ENCODE measurements around the gene MARK3.

DNA sequence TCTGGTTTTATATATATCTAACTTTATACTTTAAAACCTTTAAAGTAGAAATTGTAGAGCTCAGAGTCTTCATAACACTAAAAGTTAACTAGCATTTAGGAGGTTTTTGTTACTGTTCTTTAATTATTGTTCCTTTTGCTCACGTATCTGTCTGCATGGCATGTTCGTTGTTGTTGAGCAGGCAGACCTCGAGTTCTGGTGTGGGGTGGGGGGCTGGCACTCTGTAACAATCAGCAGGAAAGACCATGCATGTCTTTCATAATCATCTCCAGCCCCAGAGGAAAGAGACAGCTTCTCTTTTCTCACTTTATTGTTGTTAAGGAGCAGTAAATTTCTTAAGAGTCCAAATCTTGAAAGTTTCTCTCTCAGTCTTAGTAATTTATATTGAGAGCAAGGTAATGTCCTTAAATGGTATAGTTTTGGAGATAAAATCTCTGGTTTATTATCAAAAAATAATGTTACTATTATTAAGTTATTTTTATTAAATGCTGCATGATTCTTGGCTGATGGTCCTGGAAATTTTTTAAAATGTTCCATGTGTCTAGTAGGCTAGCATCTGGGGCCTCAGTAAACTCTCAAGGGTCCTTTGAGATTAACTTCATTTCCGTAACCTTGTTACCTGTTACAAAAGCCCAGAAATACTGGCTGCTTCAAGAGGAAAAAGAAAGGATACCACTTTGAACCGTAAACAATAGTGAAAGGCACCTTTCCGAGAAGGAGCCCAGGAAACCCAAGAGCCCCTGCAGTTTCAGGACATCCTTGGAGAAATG lies 107.1 kb downstream of the MARK3 start:
- TF ChIP-seq EGR1 (IDR thresholded peaks at IDR 0.05; ENCODE audit: low read depth) = no peak
- no peak for TF ChIP-seq POLR2AphosphoS5 (IDR thresholded peaks at IDR 0.05; ENCODE audit: low read depth, low read length)
- TF ChIP-seq, protein P1, sequence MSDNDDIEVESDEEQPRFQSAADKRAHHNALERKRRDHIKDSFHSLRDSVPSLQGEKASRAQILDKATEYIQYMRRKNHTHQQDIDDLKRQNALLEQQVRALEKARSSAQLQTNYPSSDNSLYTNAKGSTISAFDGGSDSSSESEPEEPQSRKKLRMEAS (IDR thresholded peaks at IDR 0.05) = no peak
- TF ChIP-seq, protein P2, sequence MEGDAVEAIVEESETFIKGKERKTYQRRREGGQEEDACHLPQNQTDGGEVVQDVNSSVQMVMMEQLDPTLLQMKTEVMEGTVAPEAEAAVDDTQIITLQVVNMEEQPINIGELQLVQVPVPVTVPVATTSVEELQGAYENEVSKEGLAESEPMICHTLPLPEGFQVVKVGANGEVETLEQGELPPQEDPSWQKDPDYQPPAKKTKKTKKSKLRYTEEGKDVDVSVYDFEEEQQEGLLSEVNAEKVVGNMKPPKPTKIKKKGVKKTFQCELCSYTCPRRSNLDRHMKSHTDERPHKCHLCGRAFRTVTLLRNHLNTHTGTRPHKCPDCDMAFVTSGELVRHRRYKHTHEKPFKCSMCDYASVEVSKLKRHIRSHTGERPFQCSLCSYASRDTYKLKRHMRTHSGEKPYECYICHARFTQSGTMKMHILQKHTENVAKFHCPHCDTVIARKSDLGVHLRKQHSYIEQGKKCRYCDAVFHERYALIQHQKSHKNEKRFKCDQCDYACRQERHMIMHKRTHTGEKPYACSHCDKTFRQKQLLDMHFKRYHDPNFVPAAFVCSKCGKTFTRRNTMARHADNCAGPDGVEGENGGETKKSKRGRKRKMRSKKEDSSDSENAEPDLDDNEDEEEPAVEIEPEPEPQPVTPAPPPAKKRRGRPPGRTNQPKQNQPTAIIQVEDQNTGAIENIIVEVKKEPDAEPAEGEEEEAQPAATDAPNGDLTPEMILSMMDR (IDR thresholded peaks at IDR 0.05 in 2 of 3, conservative IDR thresholded peaks at IDR 0.05 in 1 of 3; ENCODE audit: borderline replicate concordance in 1 of 3, insufficient read depth in 1 of 3, low read depth in 2 of 3, low read length in 2 of 3) = no peak
- no peak for TF ChIP-seq EZH2phosphoT487 (IDR thresholded peaks at IDR 0.05; ENCODE audit: borderline replicate concordance)
- TF ChIP-seq ZNF274 (IDR thresholded peaks at IDR 0.05; ENCODE audit: low read depth, low read length) = no peak
- TF ChIP-seq TCF7L2 (IDR thresholded peaks at IDR 0.05; ENCODE audit: borderline replicate concordance, extremely low read depth, insufficient read depth, insufficient read length) = no peak
- no peak for TF ChIP-seq POLR2A (IDR thresholded peaks at IDR 0.05; ENCODE audit: borderline replicate concordance, extremely low read depth, insufficient read depth, insufficient read length)
- no peak for TF ChIP-seq EZH2 (IDR thresholded peaks at IDR 0.05)
- no peak for TF ChIP-seq YY1 (IDR thresholded peaks at IDR 0.05; ENCODE audit: extremely low read depth, insufficient replicate concordance, low read depth, low read length)
- TF ChIP-seq SIN3A (IDR thresholded peaks at IDR 0.05; ENCODE audit: low read depth) = no peak
- TF ChIP-seq RAD21 (IDR thresholded peaks at IDR 0.05; ENCODE audit: low read depth) = no peak
- TF ChIP-seq JUND (IDR thresholded peaks at IDR 0.05) = no peak
